Naive thymus-derived CD4-positive, alpha-beta T cell (primary cell): ENCODE data around the gene FBN3. TPM values are rescaled to one million over a fixed set of nuclear protein-coding genes. Genes with fewer than 3 reads are reported as not detected.
A peak's percentile ranks its signal among the peaks of the same experiment; 100 is the strongest.

Experiments used
- ATAC-seq: fragments of 150-1000 bp; cut with Tn5 transposase; 2 replicates; pipeline ENCODE4 v1.10.0; 2021; ENCODE audit warnings: mild to moderate bottlenecking, moderate library complexity
- CTCF ChIA-PET: fragments of 350-600 bp; sonication (Branson Sonifier 250); formaldehyde crosslinking; loops from one replicate; lab custom pipeline; 2021; ENCODE audit warnings: antibody characterized with exemption; lab: Charles Lee
- POLR2A ChIA-PET: fragments of 350-600 bp; sonication (Branson Sonifier 250); formaldehyde crosslinking; loops from one replicate; lab custom pipeline; 2021; ENCODE audit warnings: antibody characterized with exemption, inconsistent platforms; lab: Charles Lee
- DNase-seq, 9 donors: peaks; one replicate each; pipeline versions ENCODE4 v3.0.0 to v3.0.0-alpha.2; 2020 to 2022; ENCODE audit warnings: mixed read lengths in 1 of 9
- H3K27ac ChIP-seq: one replicate; pipeline ENCODE4 v1.7.0; 2013; ENCODE audit warnings: mild to moderate bottlenecking, low read depth, low read length, moderate library complexity
- H3K27me3 ChIP-seq, 2 donors: one replicate each; pipeline ENCODE4 v1.7.0; 2013; ENCODE audit warnings: low read length in 2 of 2, mild to moderate bottlenecking in 2 of 2, moderate library complexity in 2 of 2; ENCODE audit not compliant: control insufficient read depth in 2 of 2, insufficient read depth in 2 of 2
- H3K36me3 ChIP-seq, 3 experiments: 1 replicate in 2 of 3; 2 replicates in 1 of 3; pipeline ENCODE4 v1.7.0; 2013; ENCODE audit warnings: low read length in 3 of 3, mild to moderate bottlenecking in 3 of 3, moderate library complexity in 1 of 3; ENCODE audit not compliant: insufficient read depth in 3 of 3, control insufficient read depth in 2 of 3
- H3K4me1 ChIP-seq, 2 donors: one replicate each; pipeline ENCODE4 v1.7.0; 2013; ENCODE audit warnings: low read length in 2 of 2, mild to moderate bottlenecking in 2 of 2, moderate library complexity in 1 of 2; ENCODE audit not compliant: control insufficient read depth in 2 of 2, insufficient read depth in 2 of 2
- H3K4me3 ChIP-seq: 2 replicates; pipeline ENCODE4 v1.7.0; 2013; ENCODE audit warnings: mild to moderate bottlenecking, low read length
- H3K9me3 ChIP-seq, 3 experiments: 1 replicate in 2 of 3; 2 replicates in 1 of 3; pipeline ENCODE4 v1.7.0; 2013; ENCODE audit warnings: low read length in 3 of 3; ENCODE audit not compliant: control insufficient read depth in 2 of 3
- H3K27ac Mint-ChIP-seq, 9 donors: one replicate each; pipeline ENCODE4 v1.8.0; 2020 to 2022; ENCODE audit warnings: mixed read lengths in 9 of 9, mild to moderate bottlenecking in 8 of 9, moderate library complexity in 5 of 9, inconsistent platforms in 2 of 9
- H3K27me3 Mint-ChIP-seq, 5 donors: one replicate each; pipeline ENCODE4 v1.8.0; 2021 to 2022; ENCODE audit warnings: mixed read lengths in 5 of 5, mild to moderate bottlenecking in 1 of 5
- H3K36me3 Mint-ChIP-seq, 5 donors: one replicate each; pipeline ENCODE4 v1.8.0; 2020 to 2022; ENCODE audit warnings: mixed read lengths in 5 of 5, mild to moderate bottlenecking in 3 of 5, inconsistent platforms in 1 of 5
- H3K4me1 Mint-ChIP-seq, 7 donors: one replicate each; pipeline ENCODE4 v1.8.0; 2020 to 2022; ENCODE audit warnings: mixed read lengths in 7 of 7, mild to moderate bottlenecking in 3 of 7, inconsistent platforms in 1 of 7
- H3K4me3 Mint-ChIP-seq, 10 donors: one replicate each; pipeline ENCODE4 v1.8.0; 2020 to 2022; ENCODE audit warnings: mild to moderate bottlenecking in 10 of 10, mixed read lengths in 10 of 10, moderate library complexity in 6 of 10, inconsistent platforms in 2 of 10
- H3K9me3 Mint-ChIP-seq, 11 donors: one replicate each; pipeline ENCODE4 v1.8.0; 2020 to 2022; ENCODE audit warnings: mixed read lengths in 11 of 11, mild to moderate bottlenecking in 4 of 11, inconsistent platforms in 1 of 11, moderate library complexity in 1 of 11
- intact Hi-C, 2 donors: fragments of 100-400 bp; cut with micrococcal nuclease; formaldehyde crosslinking; loops; one replicate each; pipeline ENCODE4 v1.15.1; 2023
- polyA plus RNA-seq, 2 donors: library from polyadenylated mRNA; unstranded; fragments of 300-500 nt; fragmentation: Illumina TruSeq; gene quantifications; one replicate each; pipeline ENCODE4 v1.2.3, GENCODE V29; 2021
- total RNA-seq, 6 experiments: library from RNA in 5 of 6; stranded (reverse) in 5 of 6; gene quantifications; 1 replicate in 5 of 6; 2 replicates in 1 of 6; pipeline ENCODE4 v1.2.3 and lab custom pipeline; 2021 to 2026

The FBN3 gene
- total and polyA plus RNA-seq, 7 experiments from 2014 or later = not detected

DNA sequence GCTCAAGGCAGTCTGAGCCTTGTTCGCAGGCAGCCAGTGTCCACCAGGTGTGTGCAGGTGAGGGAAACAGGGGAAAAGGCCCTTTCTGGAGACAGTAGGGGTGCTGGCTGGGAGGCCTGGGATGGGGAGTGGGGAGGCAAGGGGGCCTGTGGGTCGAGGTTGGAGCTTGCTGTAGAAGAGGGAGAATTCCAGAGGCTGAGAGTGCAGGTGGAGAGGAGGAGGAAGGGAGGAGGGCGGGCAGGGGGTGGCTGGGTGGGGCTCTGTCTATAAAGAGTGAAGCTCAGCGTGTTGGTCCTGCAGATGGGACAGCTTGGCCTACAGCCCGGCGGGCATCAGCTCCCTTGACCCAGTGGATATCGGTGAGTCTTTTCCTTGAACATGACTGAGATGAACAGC is 96.9 kb downstream of the FBN3 start, which contains the start of gene CCL25:
Gene CCL25 (plus strand): TSS at position 297 of the 396 bp plus-strand sequence. CDS start 290 bp downstream, outside the sequence.
- H3K4me3 Mint-ChIP-seq = peak within 1 kb of the TSS in 8 of 10 donors; percentile 1 to 80 (median 28)
- peaks cover 0 to 8% of the 10 kb centered on the region in 2 donors for H3K4me1 ChIP-seq
- ChIA-PET POLR2A (no interaction called here), CTCF (no interaction called here)
- H3K9me3 ChIP-seq = no peaks in the 10 kb centered on the region
- H3K27ac ChIP-seq = peak within 1 kb of the TSS; percentile 41
- H3K9me3 Mint-ChIP-seq = no peaks in the 10 kb centered on the region
- peaks cover 6 to 19% (median 13%) of the 10 kb centered on the region in 7 donors for H3K4me1 Mint-ChIP-seq
- no peak for DNase-seq
- H3K27me3 Mint-ChIP-seq = peaks cover 0 to 15% (median 0%) of the 10 kb centered on the region in 5 donors
- no peaks in the 10 kb centered on the region for H3K27me3 ChIP-seq
- H3K4me3 ChIP-seq = no peak within 1 kb of the TSS
- H3K36me3 Mint-ChIP-seq = peaks cover 0 to 1% (median 0%) of the 10 kb centered on the region in 5 donors
- peak within 1 kb of the TSS in 8 of 9 donors; percentile 21 to 93 (median 59) for H3K27ac Mint-ChIP-seq
- no peaks in the 10 kb centered on the region for H3K36me3 ChIP-seq
- intact Hi-C loops = loop anchor here (5.0 kb wide), 2 partner anchors 45 to 50 kb away; partner anchors contain the start of gene ELAVL1 (in 1 of the 2)
- no peak for ATAC-seq

GRCh38 chr19:8050274-8051096 is 98.9 kb downstream of the FBN3 start:
- peak; percentile 99 for ATAC-seq
- Mint-ChIP-seq H3K4me1 (peaks cover 7 to 24% (median 13%) of the 10 kb centered on the region in 7 donors), H3K9me3 (no peaks in the 10 kb centered on the region), H3K4me3 (peak overlapping the region; percentile 59 to 85 (median 80)), H3K27ac (peak overlapping the region in 6 of 9 donors; percentile 14 to 75 (median 68)), H3K36me3 (peaks cover 0 to 1% (median 0%) of the 10 kb centered on the region in 5 donors), H3K27me3 (peaks cover 0 to 17% (median 0%) of the 10 kb centered on the region in 5 donors)
- DNase-seq = peak; percentile 65 to 88 (median 79)
- Histone ChIP-seq H3K9me3 (no peaks in the 10 kb centered on the region), H3K4me3 (peak overlapping the region; percentile 54), H3K27me3 (no peaks in the 10 kb centered on the region), H3K27ac (peak overlapping the region; percentile 47), H3K36me3 (no peaks in the 10 kb centered on the region), H3K4me1 (peaks cover 0 to 8% of the 10 kb centered on the region in 2 donors)
- POLR2A ChIA-PET = no interaction called here
- intact Hi-C loops = loop anchor here (1.0 to 5.0 kb wide), 3 partner anchors 43 to 221 kb away; partner anchors contain the start of gene ELAVL1 (in 1 of the 2)
- CTCF ChIA-PET = no interaction called here

DNA sequence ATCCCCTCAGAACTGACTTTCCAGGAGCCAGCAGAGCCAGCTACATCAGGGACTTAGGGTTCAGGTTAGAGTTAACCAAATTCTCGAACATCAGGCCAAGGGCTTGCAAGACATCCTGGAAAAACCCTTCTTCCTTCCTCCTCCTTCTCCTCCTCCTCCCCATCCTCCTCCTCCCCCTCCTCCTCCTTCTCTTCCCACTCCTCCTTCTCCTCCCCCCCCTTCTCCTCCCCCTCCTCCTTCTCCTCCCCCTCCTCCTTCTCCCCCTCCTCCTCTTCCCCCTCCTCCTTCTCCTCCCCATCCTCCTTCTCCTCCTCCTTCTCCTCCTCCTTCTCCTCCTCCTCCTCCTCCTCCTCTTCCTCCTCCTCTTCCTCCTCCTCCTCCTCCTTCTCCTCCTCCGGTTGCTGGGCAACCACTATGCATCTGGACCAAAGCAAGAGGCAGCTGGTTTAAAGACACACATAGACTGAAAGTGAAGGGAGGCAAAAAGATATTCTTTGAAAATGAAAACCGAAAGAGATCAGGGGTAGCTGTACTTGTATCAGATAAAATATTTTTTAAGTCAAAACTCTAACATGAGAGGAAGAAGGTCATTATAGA is 102.7 kb downstream of the FBN3 start:
- Histone ChIP-seq H3K27me3 (no peaks in the 10 kb centered on the region), H3K9me3 (no peaks in the 10 kb centered on the region), H3K36me3 (no peaks in the 10 kb centered on the region), H3K4me3 (no peak overlapping the region), H3K27ac (no peak overlapping the region), H3K4me1 (peaks cover 0 to 8% of the 10 kb centered on the region in 2 donors)
- ATAC-seq (no peak), DNase-seq (no peak)
- peak overlapping the region in 2 of 9 donors; percentile 1 to 54 for H3K27ac Mint-ChIP-seq
- no peaks in the 10 kb centered on the region for H3K9me3 Mint-ChIP-seq
- ChIA-PET POLR2A (no interaction called here), CTCF (no interaction called here)
- peaks cover 0 to 1% (median 0%) of the 10 kb centered on the region in 5 donors for H3K36me3 Mint-ChIP-seq
- H3K4me3 Mint-ChIP-seq = peak overlapping the region in 1 of 10 donors; percentile 1
- peaks cover 0 to 17% (median 0%) of the 10 kb centered on the region in 5 donors for H3K27me3 Mint-ChIP-seq
- peaks cover under 1 to 13% (median 6%) of the 10 kb centered on the region in 7 donors for H3K4me1 Mint-ChIP-seq
- intact Hi-C loops = no loop called here

DNA sequence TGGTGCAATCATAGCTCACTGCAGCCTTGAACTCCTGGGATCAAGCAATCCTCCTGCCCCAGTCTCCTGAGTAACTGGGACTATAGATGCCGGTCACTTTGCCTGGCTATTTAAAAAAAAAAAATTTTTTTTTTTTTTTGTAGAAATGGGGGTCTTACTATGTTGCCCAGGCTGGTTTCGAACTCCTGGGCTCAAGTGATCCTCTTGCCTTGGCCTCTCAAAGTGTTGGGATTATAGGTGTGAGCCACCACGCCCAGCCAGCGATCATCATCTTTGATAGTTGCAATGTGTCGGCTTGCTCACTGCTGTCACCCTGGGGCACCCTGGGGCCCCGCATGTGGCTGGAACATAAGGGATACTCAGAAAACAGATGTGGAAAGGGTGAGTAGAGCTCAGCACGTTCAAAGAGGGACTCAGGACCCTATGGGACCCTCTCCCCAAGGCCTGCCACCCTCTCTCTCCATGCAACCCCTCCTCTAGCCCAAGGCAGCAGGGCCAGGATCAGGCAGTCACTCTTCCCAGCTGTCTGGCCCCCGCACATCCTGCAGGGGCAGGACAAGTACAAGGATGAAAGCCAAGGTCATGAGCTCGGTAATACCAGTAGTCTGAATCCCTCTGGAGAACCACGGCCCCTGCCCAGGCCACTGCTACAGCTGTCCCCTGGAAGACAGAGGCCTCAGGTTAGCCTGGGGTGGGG is 103.4 kb downstream of the FBN3 start:
- CTCF ChIA-PET = interaction anchor here (0.5 kb wide), 1 partner anchor 1821 kb away, joined by 5 read pairs; no protein-coding TSS in a partner anchor
- H3K4me1 ChIP-seq = peaks cover 0 to 8% of the 10 kb centered on the region in 2 donors
- Mint-ChIP-seq H3K27ac (no peak overlapping the region), H3K4me3 (no peak overlapping the region), H3K9me3 (no peaks in the 10 kb centered on the region), H3K36me3 (peaks cover 0 to 1% (median 0%) of the 10 kb centered on the region in 5 donors), H3K27me3 (peaks cover 0 to 17% (median 0%) of the 10 kb centered on the region in 5 donors), H3K4me1 (peaks cover 0 to 12% (median 6%) of the 10 kb centered on the region in 7 donors)
- DNase-seq (no peak), ATAC-seq (no peak)
- no peaks in the 10 kb centered on the region for H3K9me3 ChIP-seq
- intact Hi-C loops = no loop called here
- no peak overlapping the region for H3K4me3 ChIP-seq
- POLR2A ChIA-PET = interaction anchor here (0.7 kb wide), 1 partner anchor 27 kb away, joined by 6 read pairs; no protein-coding TSS in a partner anchor
- no peak overlapping the region for H3K27ac ChIP-seq
- no peaks in the 10 kb centered on the region for H3K36me3 ChIP-seq
- no peaks in the 10 kb centered on the region for H3K27me3 ChIP-seq

DNA sequence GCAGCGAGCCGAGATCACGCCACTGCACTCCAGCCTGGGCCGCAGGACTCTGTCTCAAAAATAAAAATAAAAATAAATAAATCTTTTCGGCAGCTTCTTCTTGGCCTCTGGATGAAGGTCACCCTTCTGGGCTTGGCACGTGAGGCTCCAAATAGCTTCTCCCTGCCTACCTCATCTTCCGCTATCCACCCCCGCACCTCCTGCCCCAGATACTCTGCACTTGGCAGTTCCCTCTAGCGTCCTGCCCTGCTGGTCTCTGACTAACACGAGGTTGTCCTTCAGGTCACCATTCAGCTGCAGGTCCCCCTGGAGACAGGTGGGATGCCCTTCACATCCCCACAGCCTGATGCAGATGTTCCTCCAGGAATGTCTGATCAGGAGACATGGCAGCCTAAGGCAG is 105.4 kb downstream of the FBN3 start:
- Histone ChIP-seq H3K27me3 (no peaks in the 10 kb centered on the region), H3K27ac (no peak overlapping the region), H3K4me3 (no peak overlapping the region), H3K9me3 (no peaks in the 10 kb centered on the region), H3K4me1 (no peaks in the 10 kb centered on the region), H3K36me3 (no peaks in the 10 kb centered on the region)
- Mint-ChIP-seq H3K27me3 (peaks cover 0 to 13% (median 0%) of the 10 kb centered on the region in 5 donors), H3K27ac (no peak overlapping the region), H3K4me3 (no peak overlapping the region), H3K9me3 (no peaks in the 10 kb centered on the region), H3K36me3 (no peaks in the 10 kb centered on the region), H3K4me1 (peaks cover 0 to 6% (median 0%) of the 10 kb centered on the region in 7 donors)
- DNase-seq (no peak), ATAC-seq (no peak)
- intact Hi-C loops = no loop called here
- POLR2A ChIA-PET = no interaction called here
- CTCF ChIA-PET = no interaction called here

DNA sequence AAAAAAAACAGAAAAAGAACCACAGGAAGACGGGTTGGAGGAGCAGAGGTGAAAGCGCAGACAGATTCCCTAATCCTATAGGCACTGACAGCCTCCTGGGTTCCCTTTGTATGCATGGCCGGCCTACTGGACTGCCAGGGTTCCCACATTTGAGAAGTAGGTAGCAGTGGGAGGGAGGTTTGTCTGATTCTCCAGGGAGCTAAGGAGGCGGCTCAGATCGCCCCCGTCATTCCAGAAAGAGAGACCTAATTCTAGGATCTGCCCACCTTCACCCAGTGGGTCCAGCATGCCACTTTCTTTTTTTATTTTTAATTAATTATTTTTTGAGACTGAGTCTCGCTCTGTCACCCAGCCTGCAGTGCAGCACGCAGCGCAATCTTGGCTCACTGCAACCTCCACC is 106.5 kb downstream of the FBN3 start:
- Mint-ChIP-seq H3K27me3 (peaks cover 0 to 12% (median 0%) of the 10 kb centered on the region in 5 donors), H3K36me3 (no peaks in the 10 kb centered on the region), H3K4me1 (peaks cover 0 to 6% (median 0%) of the 10 kb centered on the region in 7 donors), H3K9me3 (no peaks in the 10 kb centered on the region), H3K4me3 (no peak overlapping the region), H3K27ac (no peak overlapping the region)
- no peaks in the 10 kb centered on the region for H3K9me3 ChIP-seq
- POLR2A ChIA-PET = no interaction called here
- no peak overlapping the region for H3K27ac ChIP-seq
- CTCF ChIA-PET = no interaction called here
- ATAC-seq (no peak), DNase-seq (no peak)
- no peaks in the 10 kb centered on the region for H3K4me1 ChIP-seq
- intact Hi-C loops = no loop called here
- no peaks in the 10 kb centered on the region for H3K36me3 ChIP-seq
- H3K27me3 ChIP-seq = no peaks in the 10 kb centered on the region
- H3K4me3 ChIP-seq = no peak overlapping the region
